Loucy (cell line): ENCODE measurements around the gene FCHSD2.
"Not testable (repeated sequence)": the region's sequence is repeated elsewhere in the genome, so short reads cannot be mapped to it uniquely, and the experiment has no call there.

Source experiments
- CTCF ChIP-seq: fragments of 200-600 bp; sonication (generic); conservative IDR thresholded peaks from 2 replicates; pipeline ENCODE4 v1.5.1; 2014; ENCODE audit warnings: mild to moderate bottlenecking, antibody characterized with exemption, low read length
- EZH2phosphoT487 ChIP-seq: fragments of 200-600 bp; IDR thresholded peaks from 2 replicates; pipeline ENCODE4 v1.6.1; 2018; ENCODE audit warnings: antibody characterized with exemption, mild to moderate bottlenecking, moderate library complexity, borderline replicate concordance

GRCh38 chr11:72806378-72806777 lies 335.7 kb downstream of the FCHSD2 start:
- TF ChIP-seq CTCF, EZH2phosphoT487: not testable (repeated sequence)
